C4-2B (cell line): ENCODE results near the gene TTLL5.

Experiments
- ZFX ChIP-seq: fragments of 450-650 bp; IDR thresholded peaks from 2 replicates; pipeline ENCODE4 v1.6.1; 2017
- TF ChIP-seq, protein P1 (sequence below): fragments of 450-650 bp; conservative IDR thresholded peaks from 2 replicates; pipeline ENCODE4 v1.5.1; 2017; ENCODE audit warnings: mild to moderate bottlenecking

DNA sequence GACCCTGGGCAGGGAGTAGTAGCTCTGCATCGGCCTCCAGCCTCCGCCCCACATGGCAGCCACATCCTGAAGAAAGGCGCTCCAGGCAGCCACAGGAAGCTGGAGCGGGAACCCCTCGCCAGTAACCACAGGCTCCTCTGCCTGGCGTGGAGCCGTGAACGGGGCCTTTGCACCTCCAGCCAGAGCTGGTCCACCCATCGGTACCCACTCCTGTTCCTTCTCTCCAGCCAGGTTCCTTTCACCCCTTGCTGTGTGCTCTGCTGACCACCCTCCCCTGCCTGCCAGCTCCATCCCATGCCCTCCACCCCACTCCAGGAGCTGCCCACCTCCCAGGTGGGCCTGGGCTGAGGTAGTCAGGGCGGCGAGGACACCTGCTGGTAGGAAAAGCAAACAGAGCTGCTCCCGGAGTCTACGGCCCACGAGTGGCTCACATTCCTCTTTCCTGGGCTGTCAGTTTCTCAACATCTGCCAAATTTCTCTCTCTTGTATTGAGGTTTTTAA, 318.1 kb downstream of the TTLL5 start:
- no peak for TF ChIP-seq ZFX
- TF ChIP-seq, protein P1, sequence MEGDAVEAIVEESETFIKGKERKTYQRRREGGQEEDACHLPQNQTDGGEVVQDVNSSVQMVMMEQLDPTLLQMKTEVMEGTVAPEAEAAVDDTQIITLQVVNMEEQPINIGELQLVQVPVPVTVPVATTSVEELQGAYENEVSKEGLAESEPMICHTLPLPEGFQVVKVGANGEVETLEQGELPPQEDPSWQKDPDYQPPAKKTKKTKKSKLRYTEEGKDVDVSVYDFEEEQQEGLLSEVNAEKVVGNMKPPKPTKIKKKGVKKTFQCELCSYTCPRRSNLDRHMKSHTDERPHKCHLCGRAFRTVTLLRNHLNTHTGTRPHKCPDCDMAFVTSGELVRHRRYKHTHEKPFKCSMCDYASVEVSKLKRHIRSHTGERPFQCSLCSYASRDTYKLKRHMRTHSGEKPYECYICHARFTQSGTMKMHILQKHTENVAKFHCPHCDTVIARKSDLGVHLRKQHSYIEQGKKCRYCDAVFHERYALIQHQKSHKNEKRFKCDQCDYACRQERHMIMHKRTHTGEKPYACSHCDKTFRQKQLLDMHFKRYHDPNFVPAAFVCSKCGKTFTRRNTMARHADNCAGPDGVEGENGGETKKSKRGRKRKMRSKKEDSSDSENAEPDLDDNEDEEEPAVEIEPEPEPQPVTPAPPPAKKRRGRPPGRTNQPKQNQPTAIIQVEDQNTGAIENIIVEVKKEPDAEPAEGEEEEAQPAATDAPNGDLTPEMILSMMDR = peak; percentile 66
